Esophagus muscularis mucosa (tissue), 4 donors: ENCODE measurements around the gene TM4SF1. TPM values are rescaled to one million over a fixed set of nuclear protein-coding genes. Genes with fewer than 3 reads are reported as not detected.

Source experiments
- DNase-seq: peaks from one replicate; pipeline ENCODE4 v3.0.0-alpha.2; 2017; ENCODE audit errors: extremely low spot score
- H3K27ac ChIP-seq, 4 donors: fragments of 200-600 bp; sonication (generic); replicated peaks in 1 of 4; 1 replicate in 3 of 4; 2 replicates in 1 of 4; pipeline ENCODE4 v1.5.1; 2016 to 2019; ENCODE audit warnings: mild to moderate bottlenecking in 1 of 4
- H3K27me3 ChIP-seq, 4 donors: fragments of 200-600 bp; sonication (generic); one replicate each; pipeline versions ENCODE4 v1.5.1 to v1.6.0; 2016 to 2019
- H3K36me3 ChIP-seq, 4 donors: fragments of 200-600 bp; sonication (generic); one replicate each; pipeline ENCODE4 v1.5.1; 2016 to 2019
- H3K4me1 ChIP-seq, 4 donors: fragments of 200-600 bp; sonication (generic); one replicate each; pipeline ENCODE4 v1.5.1; 2016 to 2019
- H3K4me3 ChIP-seq, 4 donors: fragments of 200-600 bp; sonication (generic); 1 replicate in 2 of 4; 2 replicates in 2 of 4; pipeline ENCODE4 v1.5.1; 2016 to 2019; ENCODE audit warnings: mild to moderate bottlenecking in 4 of 4, moderate library complexity in 1 of 4
- H3K9me3 ChIP-seq, 4 donors: fragments of 200-600 bp; sonication (generic); 1 replicate in 3 of 4; 2 replicates in 1 of 4; pipeline ENCODE4 v1.5.1; 2016 to 2019
- CTCF ChIP-seq, 3 experiments: fragments of 200-600 bp in 2 of 3; fragments of 450-650 bp in 1 of 3; sonication (generic) in 2 of 3; IDR thresholded peaks; one replicate each; pipeline ENCODE4 v1.5.1; 2017 to 2019; ENCODE audit warnings: antibody characterized with exemption in 3 of 3, mild to moderate bottlenecking in 2 of 3, moderate library complexity in 1 of 3
- EP300 ChIP-seq: sonication (generic); formaldehyde crosslinking; IDR thresholded peaks from one replicate; pipeline ENCODE4 v1.6.1; 2017; ENCODE audit warnings: antibody characterized with exemption
- POLR2A ChIP-seq: fragments of 450-650 bp; IDR thresholded peaks from one replicate; pipeline ENCODE4 v1.6.1; 2017; ENCODE audit warnings: antibody characterized with exemption, moderate library complexity, mild to moderate bottlenecking, low read depth
- POLR2AphosphoS5 ChIP-seq, 2 donors: sonication (generic); formaldehyde crosslinking; IDR thresholded peaks; one replicate each; pipeline ENCODE4 v1.6.1; 2017; ENCODE audit warnings: antibody characterized with exemption in 2 of 2
- WGBS: methylation state at CpG from one replicate; pipeline ENCODE4 v1.1.5; 2018; 5-methylcytosine and 5-hydroxymethylcytosine counted together
- intact Hi-C: fragments of 100-400 bp; cut with DNase I; formaldehyde crosslinking; loops from one replicate; pipeline ENCODE4 v1.15.1; 2023
- total RNA-seq, 4 donors: library from RNA; depleted of rRNA; stranded (reverse); fragments of >200 nt; gene quantifications; one replicate each; pipeline versions ENCODE4 v1.1.0 to v1.2.1, GENCODE V29; 2016

Gene TM4SF1
- total RNA-seq, 4 donors from 2014 or later, result 28.7 to 151 (median 77.7) TPM

- Histone ChIP-seq H3K27me3 (no peaks in the 10 kb centered on the region), H3K4me1 (no peaks in the 10 kb centered on the region), H3K9me3 (no peaks in the 10 kb centered on the region), H3K27ac (no peak overlapping the region), H3K36me3 (no peaks in the 10 kb centered on the region), H3K4me3 (no peak overlapping the region)
- TF ChIP-seq POLR2AphosphoS5 (IDR thresholded peaks at IDR 0.05) (no peak), EP300 (no peak), CTCF (IDR thresholded peaks at IDR 0.05) (no peak), POLR2A (no peak)
- 63% methylated on average over 2 of the region's 2 CpGs for WGBS
- intact Hi-C loops, result no loop called here
- DNase-seq, result no peak
Observed at GRCh38 chr3:149409351-149409750, 31.9 kb upstream of the TM4SF1 start.

- Histone ChIP-seq H3K27me3 (no peaks in the 10 kb centered on the region), H3K27ac (no peak overlapping the region), H3K4me1 (no peaks in the 10 kb centered on the region), H3K4me3 (no peak overlapping the region), H3K9me3 (no peaks in the 10 kb centered on the region), H3K36me3 (no peaks in the 10 kb centered on the region)
- DNase-seq, result no peak
- WGBS, result 62% methylated on average over 3 of the region's 3 CpGs
- intact Hi-C loops, result no loop called here
- TF ChIP-seq EP300, result no peak
- no peak for TF ChIP-seq POLR2AphosphoS5 (IDR thresholded peaks at IDR 0.05)
- TF ChIP-seq POLR2A, result no peak
- TF ChIP-seq CTCF (IDR thresholded peaks at IDR 0.05), result no peak
Observed at GRCh38 chr3:149407898-149408297, 30.4 kb upstream of the TM4SF1 start.

- no peak for DNase-seq
- no peaks in the 10 kb centered on the region for H3K27me3 ChIP-seq
- H3K36me3 ChIP-seq, result no peaks in the 10 kb centered on the region
- 73% methylated on average over 2 of the region's 2 CpGs for WGBS
- H3K27ac ChIP-seq, result no peak overlapping the region
- H3K4me1 ChIP-seq, result no peaks in the 10 kb centered on the region
- no peaks in the 10 kb centered on the region for H3K9me3 ChIP-seq
- no peak overlapping the region for H3K4me3 ChIP-seq
- TF ChIP-seq EP300 (no peak), POLR2A (no peak), CTCF (IDR thresholded peaks at IDR 0.05) (no peak), POLR2AphosphoS5 (IDR thresholded peaks at IDR 0.05) (no peak)
- intact Hi-C loops, result no loop called here
Observed at GRCh38 chr3:149406244-149406752, 28.8 kb upstream of the TM4SF1 start.

GRCh38 chr3:149403443-149403842 lies 26.0 kb upstream of the TM4SF1 start:
- H3K27ac ChIP-seq, result no peak overlapping the region
- H3K9me3 ChIP-seq, result no peaks in the 10 kb centered on the region
- no peak for DNase-seq
- WGBS, result 94% methylated on average over 2 of the region's 2 CpGs
- no peaks in the 10 kb centered on the region for H3K4me1 ChIP-seq
- H3K4me3 ChIP-seq, result no peak overlapping the region
- H3K36me3 ChIP-seq, result no peaks in the 10 kb centered on the region
- intact Hi-C loops, result no loop called here
- H3K27me3 ChIP-seq, result no peaks in the 10 kb centered on the region
- TF ChIP-seq POLR2AphosphoS5 (IDR thresholded peaks at IDR 0.05), result no peak
- no peak for TF ChIP-seq POLR2A
- TF ChIP-seq CTCF (IDR thresholded peaks at IDR 0.05), result no peak
- no peak for TF ChIP-seq EP300

- intact Hi-C loops, result no loop called here
- Histone ChIP-seq H3K27ac (no peak overlapping the region), H3K27me3 (no peaks in the 10 kb centered on the region), H3K4me1 (no peaks in the 10 kb centered on the region), H3K4me3 (no peak overlapping the region), H3K36me3 (no peaks in the 10 kb centered on the region), H3K9me3 (no peaks in the 10 kb centered on the region)
- no peak for DNase-seq
- TF ChIP-seq POLR2A (no peak), EP300 (no peak)
- WGBS, result 90% methylated on average over 3 of the region's 3 CpGs
Observed at GRCh38 chr3:149402481-149402880, 25.0 kb upstream of the TM4SF1 start.
